DOHH2 (cell line): ENCODE results near the gene AAMP.

Experiments
- EZH2phosphoT487 ChIP-seq: fragments of 200-600 bp; sonication (generic); IDR thresholded peaks from 2 replicates; pipeline ENCODE4 v1.6.1; 2017; ENCODE audit warnings: borderline replicate concordance, mild to moderate bottlenecking, antibody characterized with exemption, low read length, moderate library complexity, mixed read lengths
- TF ChIP-seq, protein P1 (sequence below): fragments of 200-600 bp; sonication (generic); IDR thresholded peaks from one replicate; pipeline ENCODE4 v1.5.1; 2014; ENCODE audit warnings: antibody characterized with exemption, mild to moderate bottlenecking, low read depth, low read length; ENCODE audit not compliant: poor library complexity, severe bottlenecking

DNA sequence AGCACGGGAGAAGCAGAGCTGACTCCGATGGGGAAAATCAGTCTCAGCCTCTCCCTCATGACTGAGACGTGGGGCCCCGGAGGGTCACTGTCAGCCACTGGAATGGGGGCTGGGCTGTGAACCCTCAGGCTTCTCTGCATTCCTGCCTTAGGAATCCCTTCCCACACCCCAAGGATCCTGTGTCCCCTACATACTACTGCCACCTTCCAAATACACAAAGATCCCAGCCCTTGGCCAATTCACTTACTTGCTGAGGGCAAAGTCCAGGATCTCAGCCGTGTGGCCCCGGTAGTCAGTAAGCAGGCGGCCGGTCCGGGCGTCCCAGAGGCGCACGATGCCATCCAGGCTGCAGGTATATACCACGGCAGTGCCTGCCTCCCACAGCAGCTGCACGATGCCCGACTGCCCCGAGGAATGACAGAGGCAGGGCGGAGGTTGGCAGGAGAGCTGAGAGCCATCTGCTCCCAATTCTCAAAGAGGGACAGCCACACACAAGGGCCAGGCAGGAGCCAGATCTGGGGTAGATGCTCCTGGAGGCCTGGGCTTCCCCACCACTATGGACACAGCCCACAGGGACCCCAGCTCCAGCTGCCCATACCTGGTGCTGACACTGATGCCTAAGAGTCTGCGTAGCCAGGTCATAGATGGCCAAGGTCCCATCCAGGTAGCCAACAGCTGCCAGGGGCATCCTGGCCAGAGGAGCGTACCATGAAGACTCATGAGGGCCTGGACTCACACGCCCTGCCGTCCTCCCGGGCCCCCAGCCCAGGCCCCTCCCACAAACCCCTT is 5.0 kb downstream of the AAMP start:
- TF ChIP-seq, protein P1, sequence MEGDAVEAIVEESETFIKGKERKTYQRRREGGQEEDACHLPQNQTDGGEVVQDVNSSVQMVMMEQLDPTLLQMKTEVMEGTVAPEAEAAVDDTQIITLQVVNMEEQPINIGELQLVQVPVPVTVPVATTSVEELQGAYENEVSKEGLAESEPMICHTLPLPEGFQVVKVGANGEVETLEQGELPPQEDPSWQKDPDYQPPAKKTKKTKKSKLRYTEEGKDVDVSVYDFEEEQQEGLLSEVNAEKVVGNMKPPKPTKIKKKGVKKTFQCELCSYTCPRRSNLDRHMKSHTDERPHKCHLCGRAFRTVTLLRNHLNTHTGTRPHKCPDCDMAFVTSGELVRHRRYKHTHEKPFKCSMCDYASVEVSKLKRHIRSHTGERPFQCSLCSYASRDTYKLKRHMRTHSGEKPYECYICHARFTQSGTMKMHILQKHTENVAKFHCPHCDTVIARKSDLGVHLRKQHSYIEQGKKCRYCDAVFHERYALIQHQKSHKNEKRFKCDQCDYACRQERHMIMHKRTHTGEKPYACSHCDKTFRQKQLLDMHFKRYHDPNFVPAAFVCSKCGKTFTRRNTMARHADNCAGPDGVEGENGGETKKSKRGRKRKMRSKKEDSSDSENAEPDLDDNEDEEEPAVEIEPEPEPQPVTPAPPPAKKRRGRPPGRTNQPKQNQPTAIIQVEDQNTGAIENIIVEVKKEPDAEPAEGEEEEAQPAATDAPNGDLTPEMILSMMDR: no peak
- TF ChIP-seq EZH2phosphoT487: no peak
